Right cardiac atrium (tissue), 5 donors: ENCODE measurements around the gene UBTF. TPM values are rescaled to one million over a fixed set of nuclear protein-coding genes. Genes with fewer than 3 reads are reported as not detected.
A peak's percentile ranks its signal among the peaks of the same experiment; 100 is the strongest.

Experiments used
- ATAC-seq, 2 donors: fragments of 200-7000 bp; cut with Tn5 transposase; one replicate each; pipeline versions ENCODE4 v1.8.0 to v1.9.1; 2020; ENCODE audit warnings: moderate library complexity in 2 of 2, mild to moderate bottlenecking in 1 of 2
- DNase-seq, 3 donors: peaks; one replicate each; pipeline ENCODE4 v3.0.0-alpha.2; 2020
- H3K27ac ChIP-seq: one replicate; pipeline ENCODE4 v1.5.1; 2013; ENCODE audit warnings: mild to moderate bottlenecking, low read length, control low read depth, moderate library complexity
- H3K27me3 ChIP-seq: one replicate; pipeline ENCODE4 v1.6.1; 2013; ENCODE audit not compliant: control insufficient read depth, insufficient read depth
- H3K4me1 ChIP-seq: one replicate; pipeline ENCODE4 v1.6.1; 2013; ENCODE audit warnings: low read length; ENCODE audit not compliant: control insufficient read depth, insufficient read depth
- H3K4me3 ChIP-seq: one replicate; pipeline ENCODE4 v1.5.1; 2013; ENCODE audit warnings: low read length, control low read depth
- H3K9me3 ChIP-seq: one replicate; pipeline ENCODE4 v1.6.1; 2013; ENCODE audit warnings: low read length; ENCODE audit not compliant: control insufficient read depth
- WGBS: extraction: QIAGEN DNeasy Blood & Tissue Kit; methylation state at CpG from one replicate; pipeline ENCODE4 v1.1.7; 2013; 5-methylcytosine and 5-hydroxymethylcytosine counted together
- intact Hi-C, 4 donors: fragments of 100-400 bp; cut with DNase I; formaldehyde crosslinking; loops; one replicate each; pipeline versions ENCODE4 v1.11.0 to v1.14.0; 2022 to 2023
- polyA plus RNA-seq: library from polyadenylated mRNA; stranded (reverse); fragments of 200-250 nt; gene quantifications from one replicate; pipeline ENCODE4 v1.2.3, GENCODE V29; 2013
- total RNA-seq, 4 donors: library from RNA; stranded (reverse); fragmentation: NEBNext Ultra II Directional; extraction: Animal tissue kit (Norgen Biotek cat#: 25700); gene quantifications; one replicate each; pipeline ENCODE4 v1.2.1, GENCODE V29; 2021
- donor health status: healthy with polysubstance abuse.
- donor health status: DM: no; HTN: yes; CAD: no.
- donor health status: DM: no; HTN: no; CAD: no.
- donor health status: DM: no; HTN: yes; CAD: no; lungs with severe emphysema.
- donor health status: DM: yes; HTN: yes; CAD: no.

UBTF gene
- total and polyA plus RNA-seq, 5 donors = 36.7 to 63.4 (median 54.3) TPM

DNA sequence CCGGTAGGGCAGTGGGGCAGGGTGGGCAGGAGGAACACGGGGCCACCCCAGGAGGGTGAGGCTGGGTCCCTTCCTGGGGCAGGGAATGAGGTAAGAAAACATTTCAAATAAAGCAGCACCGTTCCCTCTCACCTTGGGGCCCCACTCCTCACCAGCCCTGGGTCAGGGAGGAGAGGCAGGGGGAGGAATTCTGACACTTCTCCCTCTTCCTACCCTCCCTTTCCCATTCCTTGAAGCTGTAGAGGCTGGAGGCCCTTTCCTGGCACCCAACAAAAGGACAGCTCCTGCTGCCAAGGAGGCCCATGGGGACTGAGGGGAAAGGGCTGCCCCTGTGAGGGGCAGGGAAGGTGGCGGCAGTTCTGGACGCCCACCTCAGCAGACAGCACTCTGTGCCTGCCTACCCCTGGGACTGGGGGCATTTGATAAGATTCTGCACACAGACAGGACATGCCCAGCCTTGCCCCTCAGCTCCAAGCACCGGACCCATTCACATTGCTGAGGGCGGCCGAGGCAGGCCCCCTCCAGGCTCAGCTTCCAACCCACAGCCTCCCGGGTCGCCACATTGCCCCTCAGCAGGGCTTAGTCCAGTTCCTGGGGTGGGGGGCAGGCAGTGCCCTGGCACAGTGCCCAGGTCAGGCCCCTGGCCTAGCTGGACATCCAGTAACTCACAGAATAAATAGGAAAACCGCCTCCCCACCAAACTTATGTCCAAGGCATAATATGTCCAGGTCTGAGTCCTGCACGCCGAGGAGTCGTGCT is 26.0 kb downstream of the UBTF start:
- no peak for ATAC-seq
- 91% methylated on average over 14 of the region's 14 CpGs for whole genome bisulfite sequencing

DNA sequence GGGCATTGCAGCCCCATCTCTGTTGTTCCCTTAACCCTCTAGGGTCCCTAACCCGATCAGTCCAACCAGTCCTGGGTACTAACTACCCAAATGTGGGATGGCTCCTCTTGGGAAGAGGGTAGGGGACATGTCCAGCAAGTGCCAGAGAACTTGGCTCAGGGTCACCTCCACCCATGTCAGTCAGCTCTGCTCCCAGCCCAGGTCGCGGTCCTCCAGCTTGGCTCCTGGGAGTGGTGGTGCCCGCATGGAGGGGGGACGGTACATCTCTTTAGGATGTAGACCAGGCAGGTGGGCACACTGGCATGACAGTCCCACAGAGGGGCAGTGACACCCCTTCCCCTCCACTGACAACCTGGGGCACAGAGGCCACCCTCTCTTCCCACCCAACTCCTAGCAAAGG is 26.7 kb downstream of the UBTF start:
- DNase-seq (peak in 1 of 3 donors; percentile 55), ATAC-seq (no peak)
- H3K4me1 ChIP-seq = no peaks in the 10 kb centered on the region
- H3K27ac ChIP-seq = no peak overlapping the region
- 88% methylated on average over 5 of the region's 5 CpGs for WGBS
- no peak overlapping the region for H3K4me3 ChIP-seq
- H3K9me3 ChIP-seq = no peaks in the 10 kb centered on the region
- intact Hi-C loops = no loop called here
- H3K27me3 ChIP-seq = no peaks in the 10 kb centered on the region

More for the DNA sequence above, 26.0 kb downstream of the UBTF start:
- Histone ChIP-seq H3K9me3 (no peaks in the 10 kb centered on the region), H3K27me3 (no peaks in the 10 kb centered on the region), H3K27ac (no peak overlapping the region), H3K4me1 (no peaks in the 10 kb centered on the region), H3K4me3 (no peak overlapping the region)
- DNase-seq = peak in 1 of 3 donors; percentile 66
- intact Hi-C loops = no loop called here

DNA sequence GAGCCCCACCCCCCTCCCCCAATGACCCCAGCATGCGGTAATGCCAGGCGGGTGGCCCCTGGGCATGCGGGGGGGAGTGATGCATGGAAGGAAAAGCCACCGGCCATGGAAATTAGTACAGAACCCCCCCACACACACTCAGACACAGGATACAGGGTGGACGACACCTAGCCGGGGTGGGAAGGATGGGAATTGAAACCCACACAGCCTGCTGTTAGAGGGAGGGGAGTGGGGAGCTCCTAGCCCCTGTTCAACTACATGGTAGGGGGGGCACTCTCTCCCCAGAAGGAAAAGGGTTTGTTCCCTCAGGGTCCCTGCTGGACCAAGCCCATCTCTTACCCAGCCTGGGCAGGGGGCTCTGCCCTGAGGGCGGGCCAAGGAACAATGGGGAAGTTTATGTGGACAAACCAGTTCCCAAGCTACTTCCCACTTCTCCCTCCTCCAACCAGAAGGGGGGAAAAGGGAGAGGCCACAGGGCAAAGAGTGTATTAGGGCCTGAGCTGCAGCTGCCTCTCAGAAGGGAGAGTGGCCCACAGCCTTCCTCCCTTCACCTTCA is 27.5 kb downstream of the UBTF start:
- DNase-seq (peak in 1 of 3 donors; percentile 31), ATAC-seq (no peak)
- intact Hi-C loops = no loop called here
- Histone ChIP-seq H3K27me3 (no peaks in the 10 kb centered on the region), H3K9me3 (no peaks in the 10 kb centered on the region), H3K27ac (no peak overlapping the region), H3K4me3 (no peak overlapping the region), H3K4me1 (no peaks in the 10 kb centered on the region)
- WGBS = 67% methylated on average over 7 of the region's 7 CpGs

DNA sequence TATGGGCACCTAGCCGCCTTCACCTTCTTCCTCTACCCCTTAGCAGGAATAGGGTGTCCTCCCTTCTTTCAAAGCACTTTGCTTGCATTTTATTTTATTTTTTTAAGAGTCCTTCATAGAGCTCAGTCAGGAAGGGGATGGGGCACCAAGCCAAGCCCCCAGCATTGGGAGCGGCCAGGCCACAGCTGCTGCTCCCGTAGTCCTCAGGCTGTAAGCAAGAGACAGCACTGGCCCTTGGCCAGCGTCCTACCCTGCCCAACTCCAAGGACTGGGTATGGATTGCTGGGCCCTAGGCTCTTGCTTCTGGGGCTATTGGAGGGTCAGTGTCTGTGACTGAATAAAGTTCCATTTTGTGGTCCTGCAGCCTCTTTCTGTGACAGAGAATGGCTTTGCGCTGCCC is 28.1 kb downstream of the UBTF start:
- no peak overlapping the region for H3K27ac ChIP-seq
- no peak overlapping the region for H3K4me3 ChIP-seq
- no peaks in the 10 kb centered on the region for H3K9me3 ChIP-seq
- ATAC-seq (no peak), DNase-seq (peak in 1 of 3 donors; percentile 72)
- H3K4me1 ChIP-seq = no peaks in the 10 kb centered on the region
- 62% methylated on average over 5 of the region's 5 CpGs for WGBS
- no peaks in the 10 kb centered on the region for H3K27me3 ChIP-seq
- intact Hi-C loops = no loop called here

DNA sequence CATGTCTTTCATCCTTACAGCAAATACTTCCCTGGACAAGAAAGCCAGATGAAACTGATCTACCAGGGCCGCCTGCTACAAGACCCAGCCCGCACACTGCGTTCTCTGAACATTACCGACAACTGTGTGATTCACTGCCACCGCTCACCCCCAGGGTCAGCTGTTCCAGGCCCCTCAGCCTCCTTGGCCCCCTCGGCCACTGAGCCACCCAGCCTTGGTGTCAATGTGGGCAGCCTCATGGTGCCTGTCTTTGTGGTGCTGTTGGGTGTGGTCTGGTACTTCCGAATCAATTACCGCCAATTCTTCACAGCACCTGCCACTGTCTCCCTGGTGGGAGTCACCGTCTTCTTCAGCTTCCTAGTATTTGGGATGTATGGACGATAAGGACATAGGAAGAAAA is 29.0 kb downstream of the UBTF start:
- ATAC-seq (no peak), DNase-seq (peak in 1 of 3 donors; percentile 49)
- intact Hi-C loops = no loop called here
- Histone ChIP-seq H3K4me3 (no peak overlapping the region), H3K4me1 (no peaks in the 10 kb centered on the region), H3K27ac (no peak overlapping the region), H3K27me3 (no peaks in the 10 kb centered on the region), H3K9me3 (no peaks in the 10 kb centered on the region)
- WGBS = 91% methylated on average over 10 of the region's 10 CpGs

DNA sequence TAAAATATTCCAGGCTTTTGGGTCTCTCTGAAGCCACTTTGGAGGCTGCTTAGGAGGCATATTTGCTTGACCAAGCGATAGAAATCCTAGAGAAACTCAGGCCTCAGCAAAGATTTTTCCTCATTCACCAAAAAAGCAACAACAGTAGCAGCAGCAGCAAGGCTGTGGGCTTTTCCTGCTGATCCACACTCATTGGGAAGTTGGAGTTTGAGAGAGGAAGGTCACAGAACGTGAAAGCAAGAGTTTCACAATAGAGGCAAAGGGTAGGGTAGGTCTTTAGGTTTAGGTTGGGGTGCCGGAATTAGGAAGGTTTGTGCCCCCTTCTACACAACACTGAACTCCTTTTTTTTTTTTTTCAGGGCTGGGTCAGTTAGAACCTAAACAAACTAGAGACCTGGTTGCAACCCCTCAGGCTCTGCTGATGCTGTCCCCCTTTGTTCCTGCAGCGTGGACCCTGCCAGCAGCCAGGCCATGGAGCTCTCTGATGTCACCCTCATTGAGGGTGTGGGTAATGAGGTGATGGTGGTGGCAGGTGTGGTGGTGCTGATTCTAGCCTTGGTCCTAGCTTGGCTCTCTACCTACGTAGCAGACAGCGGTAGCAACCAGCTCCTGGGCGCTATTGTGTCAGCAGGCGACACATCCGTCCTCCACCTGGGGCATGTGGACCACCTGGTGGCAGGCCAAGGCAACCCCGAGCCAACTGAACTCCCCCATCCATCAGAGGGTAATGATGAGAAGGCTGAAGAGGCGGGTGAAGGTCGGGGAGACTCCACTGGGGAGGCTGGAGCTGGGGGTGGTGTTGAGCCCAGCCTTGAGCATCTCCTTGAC is 30.7 kb downstream of the UBTF start:
- intact Hi-C loops = no loop called here
- ATAC-seq = no peak
- H3K9me3 ChIP-seq = no peaks in the 10 kb centered on the region
- WGBS = 89% methylated on average over 12 of the region's 12 CpGs
- H3K27me3 ChIP-seq = no peaks in the 10 kb centered on the region
- H3K4me1 ChIP-seq = no peaks in the 10 kb centered on the region
- no peak overlapping the region for H3K27ac ChIP-seq
- H3K4me3 ChIP-seq = no peak overlapping the region
- peak in 2 of 3 donors; percentile 38 to 52 for DNase-seq

DNA sequence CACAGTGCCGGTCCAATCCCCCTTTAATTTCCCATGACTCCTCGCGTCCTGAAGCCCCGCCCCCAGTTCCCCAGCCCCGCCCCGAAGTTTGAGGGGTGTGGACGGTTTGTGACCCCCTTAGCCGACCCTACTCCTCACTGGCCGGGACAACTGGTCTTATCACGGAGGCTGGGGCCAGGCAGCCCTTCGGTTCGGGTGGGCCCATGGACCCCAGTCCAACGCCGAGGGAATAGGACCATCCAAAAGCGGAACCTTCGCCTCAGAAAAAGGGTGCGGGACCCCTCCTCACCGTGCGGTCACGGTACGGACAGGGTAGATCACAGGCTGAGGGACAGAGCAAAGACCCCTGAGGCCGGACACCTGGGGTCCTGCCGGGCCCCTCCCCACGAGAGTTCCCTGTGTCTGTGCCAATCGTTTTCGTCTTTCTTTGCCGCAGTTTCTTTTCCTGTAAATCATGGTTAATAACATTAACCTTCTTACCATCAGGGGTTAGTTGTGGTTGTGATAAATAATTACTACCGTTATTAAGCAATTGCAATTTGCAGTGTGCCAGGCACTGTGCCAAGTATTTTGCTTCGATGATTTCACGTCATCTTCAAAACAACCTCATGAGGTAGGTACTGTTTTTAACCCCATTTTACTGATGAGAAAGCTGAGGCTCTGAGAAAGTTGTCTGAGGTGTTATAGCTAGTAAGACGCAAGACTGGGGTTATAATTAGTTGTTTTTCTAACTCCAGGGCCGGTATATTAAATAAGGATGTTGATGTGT is 32.2 kb downstream of the UBTF start:
- no peaks in the 10 kb centered on the region for H3K9me3 ChIP-seq
- DNase-seq (peak in 1 of 3 donors; percentile 91), ATAC-seq (peak; percentile 79)
- intact Hi-C loops = no loop called here
- H3K4me3 ChIP-seq = peak overlapping the region; percentile 62
- 2% methylated on average over 32 of the region's 32 CpGs for WGBS
- no peaks in the 10 kb centered on the region for H3K27me3 ChIP-seq
- no peaks in the 10 kb centered on the region for H3K4me1 ChIP-seq
- peak overlapping the region; percentile 96 for H3K27ac ChIP-seq

DNA sequence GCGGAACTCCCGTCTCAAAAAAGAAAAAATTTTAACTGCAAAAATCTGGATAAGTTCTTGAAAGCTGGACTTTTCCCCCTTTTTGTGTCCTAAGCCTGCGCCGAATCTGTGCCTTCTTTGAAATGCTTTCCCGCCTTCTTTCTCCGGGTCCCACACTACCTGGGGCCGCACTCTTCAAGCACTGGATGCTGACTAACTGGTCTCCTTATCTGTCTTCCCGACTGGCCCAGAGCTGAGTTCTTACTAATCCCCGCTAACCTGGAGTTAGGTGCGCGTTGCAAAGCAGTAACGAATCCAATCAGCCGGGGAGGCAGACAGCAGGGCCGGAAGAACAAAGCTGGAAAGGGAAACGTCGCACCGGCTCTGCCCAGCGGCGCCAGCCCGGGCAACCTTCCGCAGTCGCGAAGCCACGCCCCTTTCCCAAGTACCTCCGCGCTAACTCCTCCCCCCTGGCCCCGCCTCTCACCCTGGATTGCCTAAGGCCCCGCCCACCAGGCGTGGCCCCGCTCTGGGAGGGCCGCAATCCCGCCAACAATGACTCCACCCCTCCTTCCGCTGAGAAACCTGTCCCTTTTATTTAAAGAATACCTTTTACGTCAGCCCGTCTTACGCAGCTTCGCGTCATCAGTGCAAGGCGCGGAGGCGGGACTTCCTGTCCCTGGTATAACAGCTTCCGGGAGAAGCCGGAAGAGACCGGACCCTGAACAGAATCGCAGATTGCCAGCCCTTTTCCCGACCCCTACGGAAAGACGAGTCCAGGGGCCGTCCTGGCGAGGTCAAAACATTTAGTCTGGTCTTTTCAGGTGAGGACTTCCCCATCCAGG is 33.0 kb downstream of the UBTF start, which contains the start of gene TMUB2:
Gene TMUB2 (plus strand): TSS at position 666 of the 824 bp plus-strand sequence. CDS start 737 bp downstream, outside the sequence.
- peak; percentile 99 for DNase-seq
- intact Hi-C loops = no loop called here
- under 1% methylated on average over 50 of the region's 50 CpGs for WGBS

DNA sequence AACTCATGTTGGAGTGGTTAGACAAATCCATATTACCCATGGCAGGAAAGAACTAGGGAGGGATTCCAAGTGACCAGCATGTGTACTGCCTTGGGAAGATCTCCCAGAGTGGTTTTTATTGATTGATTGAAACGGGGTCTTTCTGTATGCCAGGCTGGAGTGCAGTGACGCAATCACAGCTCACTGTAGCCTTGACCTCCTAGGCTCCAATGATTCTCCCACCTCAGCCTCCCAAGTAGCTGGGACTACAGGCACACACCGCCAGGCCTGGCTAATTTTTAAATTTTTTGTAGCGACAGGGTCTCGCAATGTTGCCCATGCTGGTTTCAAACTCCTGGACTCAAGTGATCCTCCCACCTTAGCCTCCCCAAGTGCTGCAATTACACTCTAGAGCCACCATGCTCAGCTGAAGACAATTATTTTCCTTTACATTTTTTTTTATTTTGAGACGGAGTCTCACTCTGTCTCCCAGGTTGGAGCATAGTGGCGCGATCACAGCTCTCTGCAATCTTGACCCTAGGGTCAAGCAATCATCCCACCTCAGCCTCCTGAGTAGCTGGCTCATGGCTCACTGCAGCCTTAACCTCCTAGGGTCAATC is 35.2 kb downstream of the UBTF start:
- no peaks in the 10 kb centered on the region for H3K9me3 ChIP-seq
- DNase-seq = no peak
- intact Hi-C loops = no loop called here
- no peaks in the 10 kb centered on the region for H3K27me3 ChIP-seq
- H3K27ac ChIP-seq = peak overlapping the region; percentile 4
- H3K4me3 ChIP-seq = no peak overlapping the region
- no peak for ATAC-seq
- no peaks in the 10 kb centered on the region for H3K4me1 ChIP-seq
- WGBS = 86% methylated on average over 8 of the region's 8 CpGs

More for the DNA sequence above, 33.0 kb downstream of the UBTF start, which contains the start of gene TMUB2:
- no peaks in the 10 kb centered on the region for H3K9me3 ChIP-seq
- peak; percentile 96 to 97 for ATAC-seq
- H3K27ac ChIP-seq = peak within 1 kb of the TSS; percentile 96
- H3K4me3 ChIP-seq = peak within 1 kb of the TSS; percentile 94
- no peaks in the 10 kb centered on the region for H3K27me3 ChIP-seq
- no peaks in the 10 kb centered on the region for H3K4me1 ChIP-seq
